PFSK-1 (cell line): Measurements from ENCODE around the gene DAGLB.

Experiments used
- FOXP2 ChIP-seq: optimal IDR thresholded peaks from 2 replicates; pipeline ENCODE3; 2011; ENCODE audit warnings: borderline replicate concordance, control low read depth, inconsistent platforms; ENCODE audit not compliant: insufficient read depth; ENCODE audit errors: extremely low read length, extremely low read depth
- POLR2AphosphoS5 ChIP-seq: IDR thresholded peaks from 2 replicates; pipeline ENCODE4 v1.6.1; 2012; ENCODE audit warnings: low read depth, mild to moderate bottlenecking, control low read depth, low read length, moderate library complexity
- SIN3A ChIP-seq: IDR thresholded peaks from 2 replicates; pipeline ENCODE4 v1.6.1; 2012; ENCODE audit warnings: mild to moderate bottlenecking, low read length, moderate library complexity, borderline replicate concordance; ENCODE audit not compliant: insufficient read depth
- TAF1 ChIP-seq: IDR thresholded peaks from 2 replicates; pipeline ENCODE4 v1.6.1; 2012; ENCODE audit warnings: low read length, control low read depth, borderline replicate concordance; ENCODE audit not compliant: insufficient read depth
- TF ChIP-seq, protein P1 (sequence below), 2 experiments: IDR thresholded peaks; 2 replicates each; pipeline versions ENCODE4 v1.6.1 to v1.8.0; 2011 to 2012; ENCODE audit warnings: low read depth in 2 of 2, low read length in 2 of 2, control low read depth in 1 of 2, inconsistent platforms in 1 of 2, mild to moderate bottlenecking in 1 of 2, moderate library complexity in 1 of 2; ENCODE audit not compliant: insufficient read depth in 1 of 2

DNA sequence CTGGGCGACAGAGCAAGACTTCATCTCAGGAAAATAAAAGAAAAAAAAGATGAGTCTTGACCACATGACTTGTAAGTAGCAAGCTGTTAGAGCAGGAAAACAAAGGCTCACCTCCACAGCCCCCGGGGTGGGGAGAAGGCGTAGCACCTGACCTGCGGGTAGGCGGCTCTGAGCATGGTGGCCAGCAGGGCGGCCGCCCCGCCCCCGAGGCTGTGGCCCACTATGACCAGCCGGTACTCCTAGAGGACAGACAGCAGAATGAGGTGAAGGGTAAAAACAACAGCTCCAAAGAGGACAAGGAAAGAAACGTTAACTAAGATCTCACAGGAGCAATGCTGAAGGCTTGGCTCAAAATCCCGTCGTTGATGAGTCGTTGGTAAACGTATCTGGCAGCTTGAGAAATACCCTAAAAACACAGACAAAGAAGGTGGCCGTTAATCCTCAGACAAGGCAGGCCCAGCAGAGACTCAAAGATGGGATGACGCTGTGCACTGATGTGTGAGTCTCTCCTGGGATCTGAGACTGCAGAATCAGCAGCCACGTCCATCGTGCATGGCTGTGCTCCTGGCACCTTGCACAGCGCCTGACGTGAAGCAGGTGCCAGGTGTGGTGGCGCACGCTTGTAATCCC, 31.1 kb downstream of the DAGLB start:
- TF ChIP-seq, protein P1, sequence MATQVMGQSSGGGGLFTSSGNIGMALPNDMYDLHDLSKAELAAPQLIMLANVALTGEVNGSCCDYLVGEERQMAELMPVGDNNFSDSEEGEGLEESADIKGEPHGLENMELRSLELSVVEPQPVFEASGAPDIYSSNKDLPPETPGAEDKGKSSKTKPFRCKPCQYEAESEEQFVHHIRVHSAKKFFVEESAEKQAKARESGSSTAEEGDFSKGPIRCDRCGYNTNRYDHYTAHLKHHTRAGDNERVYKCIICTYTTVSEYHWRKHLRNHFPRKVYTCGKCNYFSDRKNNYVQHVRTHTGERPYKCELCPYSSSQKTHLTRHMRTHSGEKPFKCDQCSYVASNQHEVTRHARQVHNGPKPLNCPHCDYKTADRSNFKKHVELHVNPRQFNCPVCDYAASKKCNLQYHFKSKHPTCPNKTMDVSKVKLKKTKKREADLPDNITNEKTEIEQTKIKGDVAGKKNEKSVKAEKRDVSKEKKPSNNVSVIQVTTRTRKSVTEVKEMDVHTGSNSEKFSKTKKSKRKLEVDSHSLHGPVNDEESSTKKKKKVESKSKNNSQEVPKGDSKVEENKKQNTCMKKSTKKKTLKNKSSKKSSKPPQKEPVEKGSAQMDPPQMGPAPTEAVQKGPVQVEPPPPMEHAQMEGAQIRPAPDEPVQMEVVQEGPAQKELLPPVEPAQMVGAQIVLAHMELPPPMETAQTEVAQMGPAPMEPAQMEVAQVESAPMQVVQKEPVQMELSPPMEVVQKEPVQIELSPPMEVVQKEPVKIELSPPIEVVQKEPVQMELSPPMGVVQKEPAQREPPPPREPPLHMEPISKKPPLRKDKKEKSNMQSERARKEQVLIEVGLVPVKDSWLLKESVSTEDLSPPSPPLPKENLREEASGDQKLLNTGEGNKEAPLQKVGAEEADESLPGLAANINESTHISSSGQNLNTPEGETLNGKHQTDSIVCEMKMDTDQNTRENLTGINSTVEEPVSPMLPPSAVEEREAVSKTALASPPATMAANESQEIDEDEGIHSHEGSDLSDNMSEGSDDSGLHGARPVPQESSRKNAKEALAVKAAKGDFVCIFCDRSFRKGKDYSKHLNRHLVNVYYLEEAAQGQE (IDR thresholded peaks at IDR 0.05; ENCODE audit: insufficient read depth in 1 of 2, low read depth in 2 of 2, low read length in 2 of 2), result no peak
- no peak for TF ChIP-seq POLR2AphosphoS5
- no peak for TF ChIP-seq TAF1
- no peak for TF ChIP-seq SIN3A
- TF ChIP-seq FOXP2, result no peak
